IPS-20b (cell line): Measurements from ENCODE around the gene NUP93.
"Not testable (repeated sequence)": the region's sequence is repeated elsewhere in the genome, so short reads cannot be mapped to it uniquely, and the experiment has no call there.

Experiments
- H3K27ac ChIP-seq: one replicate; pipeline ENCODE4 v1.5.1; 2013; ENCODE audit warnings: low read length
- H3K27me3 ChIP-seq: 2 replicates; pipeline ENCODE4 v1.6.1; 2013; ENCODE audit warnings: mild to moderate bottlenecking, low read length, inconsistent platforms; ENCODE audit not compliant: insufficient read depth
- H3K36me3 ChIP-seq: 2 replicates; pipeline ENCODE4 v1.6.1; 2013; ENCODE audit warnings: low read depth, mild to moderate bottlenecking, inconsistent platforms, low read length, moderate library complexity; ENCODE audit not compliant: insufficient read depth
- H3K4me1 ChIP-seq: 2 replicates; pipeline ENCODE4 v1.6.1; 2013; ENCODE audit warnings: mild to moderate bottlenecking, control low read depth, inconsistent platforms, low read length, moderate library complexity; ENCODE audit not compliant: insufficient read depth
- H3K4me3 ChIP-seq: 2 replicates; pipeline ENCODE4 v1.5.1; 2013; ENCODE audit warnings: mild to moderate bottlenecking, low read length, inconsistent platforms
- H3K9ac ChIP-seq: 2 replicates; pipeline ENCODE4 v1.6.1; 2013; ENCODE audit warnings: low read depth, mild to moderate bottlenecking, inconsistent platforms, low read length, moderate library complexity
- H3K9me3 ChIP-seq: 2 replicates; pipeline ENCODE4 v1.6.1; 2013; ENCODE audit warnings: mild to moderate bottlenecking, low read depth, low read length, inconsistent platforms; ENCODE audit not compliant: insufficient read depth

NUP93 gene

GRCh38 chr16:56710181-56710737 is 19.7 kb upstream of the NUP93 start:
- H3K36me3 ChIP-seq = no peaks in the 10 kb centered on the region
- H3K9ac ChIP-seq = no peak overlapping the region
- H3K9me3 ChIP-seq = no peaks in the 10 kb centered on the region
- H3K4me1 ChIP-seq = no peaks in the 10 kb centered on the region
- no peaks in the 10 kb centered on the region; the same call in 1 of the 2 replicates for H3K27me3 ChIP-seq
- H3K27ac ChIP-seq = no peak overlapping the region
- no peak overlapping the region for H3K4me3 ChIP-seq

GRCh38 chr16:56711862-56712261 is 18.1 kb upstream of the NUP93 start:
- no peaks in the 10 kb centered on the region for H3K4me1 ChIP-seq
- H3K9ac ChIP-seq = no peak overlapping the region
- peaks cover 3% of the 10 kb centered on the region; the same call in 1 of the 2 replicates for H3K27me3 ChIP-seq
- no peaks in the 10 kb centered on the region for H3K9me3 ChIP-seq
- no peak overlapping the region for H3K4me3 ChIP-seq
- H3K36me3 ChIP-seq = no peaks in the 10 kb centered on the region
- H3K27ac ChIP-seq = no peak overlapping the region

GRCh38 chr16:56713794-56714193 is 16.1 kb upstream of the NUP93 start:
- Histone ChIP-seq H3K4me3 (no peak overlapping the region), H3K9me3 (no peaks in the 10 kb centered on the region), H3K9ac (no peak overlapping the region), H3K36me3 (no peaks in the 10 kb centered on the region), H3K27ac (no peak overlapping the region), H3K4me1 (no peaks in the 10 kb centered on the region), H3K27me3 (peaks cover 4% of the 10 kb centered on the region; the same call in 1 of the 2 replicates)

- Histone ChIP-seq H3K4me3 (no peak overlapping the region), H3K27ac (no peak overlapping the region)
Observed at GRCh38 chr16:56715126-56715525, 14.8 kb upstream of the NUP93 start.

GRCh38 chr16:56716761-56717160 is 13.2 kb upstream of the NUP93 start:
- Histone ChIP-seq H3K9me3 (no peaks in the 10 kb centered on the region), H3K9ac (no peak overlapping the region), H3K27ac (no peak overlapping the region), H3K27me3 (peaks cover 4% of the 10 kb centered on the region; the same call in 1 of the 2 replicates), H3K4me3 (no peak overlapping the region), H3K36me3 (no peaks in the 10 kb centered on the region), H3K4me1 (no peaks in the 10 kb centered on the region)

More at GRCh38 chr16:56715126-56715525, 14.8 kb upstream of the NUP93 start:
- Histone ChIP-seq H3K27me3 (peaks cover 4% of the 10 kb centered on the region; the same call in 1 of the 2 replicates), H3K9ac (no peak overlapping the region), H3K9me3 (no peaks in the 10 kb centered on the region), H3K36me3 (no peaks in the 10 kb centered on the region), H3K4me1 (no peaks in the 10 kb centered on the region)

GRCh38 chr16:56717532-56717931 is 12.4 kb upstream of the NUP93 start:
- H3K4me1 ChIP-seq, H3K4me3 ChIP-seq, H3K27me3 ChIP-seq, H3K36me3 ChIP-seq, H3K9ac ChIP-seq, H3K9me3 ChIP-seq, H3K27ac ChIP-seq: not testable (repeated sequence)

- no peak overlapping the region for H3K27ac ChIP-seq
- no peaks in the 10 kb centered on the region; the same call in 1 of the 2 replicates for H3K27me3 ChIP-seq
- no peak overlapping the region for H3K9ac ChIP-seq
- no peaks in the 10 kb centered on the region for H3K9me3 ChIP-seq
- H3K36me3 ChIP-seq = no peaks in the 10 kb centered on the region
- no peak overlapping the region for H3K4me3 ChIP-seq
- no peaks in the 10 kb centered on the region for H3K4me1 ChIP-seq
Observed at GRCh38 chr16:56722200-56722842, 7.6 kb upstream of the NUP93 start.

- H3K27ac ChIP-seq = no peak overlapping the region
- no peak overlapping the region for H3K4me3 ChIP-seq
- no peaks in the 10 kb centered on the region for H3K36me3 ChIP-seq
- H3K9me3 ChIP-seq = no peaks in the 10 kb centered on the region
- H3K4me1 ChIP-seq = no peaks in the 10 kb centered on the region
- H3K27me3 ChIP-seq = no peaks in the 10 kb centered on the region; the same call in 1 of the 2 replicates
- no peak overlapping the region for H3K9ac ChIP-seq
Observed at GRCh38 chr16:56724191-56724590, 5.7 kb upstream of the NUP93 start.

GRCh38 chr16:56726283-56726682 is 3.6 kb upstream of the NUP93 start:
- Histone ChIP-seq H3K4me3 (no peak overlapping the region), H3K4me1 (peaks cover 4% of the 10 kb centered on the region; the same call in 1 of the 2 replicates), H3K27me3 (no peaks in the 10 kb centered on the region; the same call in 1 of the 2 replicates), H3K9me3 (no peaks in the 10 kb centered on the region), H3K9ac (no peak overlapping the region), H3K36me3 (no peaks in the 10 kb centered on the region), H3K27ac (no peak overlapping the region)

- H3K9me3 ChIP-seq = no peaks in the 10 kb centered on the region
- no peaks in the 10 kb centered on the region; the same call in 1 of the 2 replicates for H3K27me3 ChIP-seq
- H3K9ac ChIP-seq = no peak overlapping the region
Observed at GRCh38 chr16:56726926-56727325, 3.0 kb upstream of the NUP93 start.

GRCh38 chr16:56728027-56728426 is 1.9 kb upstream of the NUP93 start:
- no peak overlapping the region for H3K4me3 ChIP-seq
- no peaks in the 10 kb centered on the region for H3K9me3 ChIP-seq
- H3K9ac ChIP-seq = no peak overlapping the region
- H3K36me3 ChIP-seq = no peaks in the 10 kb centered on the region
- no peaks in the 10 kb centered on the region for H3K27me3 ChIP-seq
- H3K27ac ChIP-seq = no peak overlapping the region
- H3K4me1 ChIP-seq = peaks cover 4% of the 10 kb centered on the region; the same call in 1 of the 2 replicates

More at GRCh38 chr16:56726926-56727325, 3.0 kb upstream of the NUP93 start:
- Histone ChIP-seq H3K36me3 (no peaks in the 10 kb centered on the region), H3K27ac (no peak overlapping the region), H3K4me3 (no peak overlapping the region), H3K4me1 (peaks cover 4% of the 10 kb centered on the region; the same call in 1 of the 2 replicates)
